ENCODE data around the gene HBP1. TPM values are rescaled to one million over a fixed set of nuclear protein-coding genes. Genes with fewer than 3 reads are reported as not detected.
A peak's percentile ranks its signal among the peaks of the same experiment; 100 is the strongest.

Gene HBP1
- total RNA-seq, 2 experiments from 2014 or later: 19.4 to 19.7 TPM

DNA sequence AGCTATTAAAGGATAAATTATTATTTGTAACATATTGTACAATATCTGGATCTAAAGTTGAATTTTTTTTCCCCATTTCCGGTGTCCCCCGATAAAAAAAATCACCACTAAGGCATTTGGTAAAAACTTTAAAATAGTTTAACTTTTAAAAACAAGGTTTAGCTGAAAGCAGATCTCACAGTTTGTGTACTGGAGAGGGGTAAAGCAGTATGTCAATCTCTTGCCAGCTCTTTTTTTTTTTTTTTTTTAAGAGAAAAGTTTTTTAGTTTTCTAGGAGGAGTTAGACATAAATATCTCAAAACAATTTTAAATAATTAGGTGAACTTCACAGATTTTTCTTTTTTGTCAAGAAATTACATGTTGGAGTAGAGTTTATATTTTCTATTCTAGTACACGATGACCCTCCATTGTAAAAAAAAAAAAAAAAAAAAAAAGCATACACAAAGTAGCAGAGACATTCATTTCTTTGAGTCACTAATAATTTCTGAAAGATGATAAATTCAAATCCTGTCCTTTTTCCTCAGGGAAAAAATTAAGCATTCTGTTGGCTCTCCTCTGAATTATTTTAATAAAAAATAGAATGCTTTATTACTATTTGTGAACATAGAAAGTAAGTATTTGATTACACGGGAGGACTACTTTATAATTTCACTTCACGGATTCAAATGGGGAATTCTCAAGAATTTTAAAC is 1.9 kb upstream of the HBP1 start:
- peak overlapping the region; percentile 99 for H3K27ac Mint-ChIP-seq
- H3K9me3 Mint-ChIP-seq: no peaks in the 10 kb centered on the region
- peaks cover 4% of the 10 kb centered on the region for H3K27me3 Mint-ChIP-seq
- H3K4me3 Mint-ChIP-seq: peak overlapping the region; percentile 99
- DNase-seq: no peak
- H3K4me1 Mint-ChIP-seq: peaks cover 15% of the 10 kb centered on the region
- H3K36me3 Mint-ChIP-seq: peaks cover 11% of the 10 kb centered on the region

DNA sequence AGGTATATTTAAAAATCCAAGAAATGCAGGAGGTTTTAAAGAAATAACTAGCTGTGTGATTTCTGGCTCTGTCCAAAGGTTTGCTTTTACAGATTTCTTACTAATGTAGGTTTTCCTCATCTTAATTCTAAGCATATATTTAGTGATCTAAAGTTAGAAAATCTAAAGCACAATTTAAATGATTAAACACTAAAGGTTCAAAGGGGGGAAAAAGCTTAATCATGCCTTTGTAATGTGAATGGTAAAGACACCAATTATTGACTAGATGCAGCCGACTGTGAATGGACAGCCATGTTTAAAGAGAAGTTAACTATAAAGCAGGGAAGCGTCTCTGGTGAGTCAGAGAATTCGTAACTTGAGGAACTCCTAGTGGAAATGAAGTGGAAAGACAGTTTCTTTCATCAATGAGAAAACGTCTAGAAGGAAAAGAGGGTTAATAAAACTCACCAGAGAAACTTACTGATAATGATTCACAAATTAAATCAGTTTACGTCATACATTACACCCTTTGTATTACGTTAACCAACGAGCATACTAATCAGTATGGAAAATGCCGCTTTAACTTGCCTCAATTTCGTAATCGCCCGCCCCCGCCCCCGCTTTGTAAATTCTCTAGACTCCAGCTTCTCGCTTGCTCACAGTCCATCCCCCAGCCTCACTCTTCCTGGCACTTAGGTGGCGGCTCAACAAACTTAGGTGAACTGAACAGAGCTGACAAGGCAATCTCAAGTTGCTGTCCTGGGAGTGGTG is 1.1 kb upstream of the HBP1 start:
- H3K4me3 Mint-ChIP-seq: peak overlapping the region; percentile 99
- H3K27ac Mint-ChIP-seq: peak overlapping the region; percentile 99
- no peak for DNase-seq
- H3K9me3 Mint-ChIP-seq: no peaks in the 10 kb centered on the region
- H3K27me3 Mint-ChIP-seq: peaks cover 4% of the 10 kb centered on the region
- peaks cover 11% of the 10 kb centered on the region for H3K36me3 Mint-ChIP-seq
- H3K4me1 Mint-ChIP-seq: peaks cover 17% of the 10 kb centered on the region

DNA sequence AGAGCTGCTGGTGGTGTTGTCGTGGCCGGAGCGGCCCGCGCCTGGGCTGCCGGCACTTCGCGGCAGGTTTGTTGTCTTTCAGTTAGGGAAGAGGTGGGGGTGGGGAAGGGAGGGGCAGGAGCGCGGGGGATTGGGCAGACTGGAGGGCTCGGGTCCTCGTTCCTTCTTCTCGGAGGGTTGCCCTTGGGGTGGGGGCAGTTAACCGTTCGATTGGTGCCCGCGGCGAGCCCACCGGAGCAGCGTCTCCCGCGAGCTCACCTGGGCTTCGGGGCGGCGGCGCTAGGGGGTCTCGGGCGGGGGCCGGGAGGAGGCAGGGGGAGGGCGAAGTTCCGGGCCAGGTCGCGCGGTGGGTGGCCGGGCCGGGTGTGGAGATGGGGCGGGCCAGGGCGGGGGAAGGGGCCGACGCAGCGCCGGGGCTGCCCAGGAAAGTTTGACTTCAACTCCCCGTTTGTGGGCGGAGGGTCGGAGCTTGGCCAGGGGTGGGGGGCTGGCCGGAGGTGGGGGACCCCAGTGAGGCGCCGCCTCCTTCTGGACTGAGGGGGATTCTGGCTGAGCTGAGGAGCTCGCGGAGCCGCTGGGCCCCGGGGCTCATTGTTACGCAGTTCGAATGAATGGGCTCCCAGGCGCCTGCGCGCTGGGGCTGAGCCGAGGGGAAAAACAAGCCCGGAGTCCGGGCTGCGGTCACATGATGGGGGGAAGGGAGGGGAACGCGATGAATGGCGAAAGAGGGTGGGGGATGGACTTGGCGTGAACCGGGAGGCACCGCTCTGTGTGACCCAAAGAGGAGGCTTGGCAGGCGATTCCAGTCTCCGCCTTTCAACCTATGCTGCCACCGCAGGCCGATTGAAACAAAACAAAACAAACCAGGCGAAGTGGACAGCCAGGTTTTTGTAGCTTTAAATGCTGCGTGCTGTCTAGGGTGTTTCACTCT is 582 bp downstream of the HBP1 start:
- Mint-ChIP-seq H3K27ac (peak overlapping the region; percentile 99), H3K4me1 (peaks cover 32% of the 10 kb centered on the region), H3K9me3 (no peaks in the 10 kb centered on the region), H3K4me3 (peak overlapping the region; percentile 99), H3K36me3 (peaks cover 14% of the 10 kb centered on the region), H3K27me3 (peaks cover 4% of the 10 kb centered on the region)
- DNase-seq: peak; percentile 90

GRCh38 chr7:107170051-107170915 is 1.5 kb downstream of the HBP1 start:
- Mint-ChIP-seq H3K27ac (peak overlapping the region; percentile 99), H3K27me3 (peaks cover 4% of the 10 kb centered on the region), H3K9me3 (no peaks in the 10 kb centered on the region), H3K4me1 (peaks cover 40% of the 10 kb centered on the region), H3K36me3 (peaks cover 14% of the 10 kb centered on the region), H3K4me3 (peak overlapping the region; percentile 99)
- DNase-seq: no peak

GRCh38 chr7:107171496-107171895 is 2.7 kb downstream of the HBP1 start:
- no peak for DNase-seq
- Mint-ChIP-seq H3K4me3 (peak overlapping the region; percentile 59), H3K36me3 (peaks cover 15% of the 10 kb centered on the region), H3K27me3 (peaks cover 4% of the 10 kb centered on the region), H3K27ac (peak overlapping the region; percentile 77), H3K9me3 (no peaks in the 10 kb centered on the region), H3K4me1 (peaks cover 44% of the 10 kb centered on the region)

DNA sequence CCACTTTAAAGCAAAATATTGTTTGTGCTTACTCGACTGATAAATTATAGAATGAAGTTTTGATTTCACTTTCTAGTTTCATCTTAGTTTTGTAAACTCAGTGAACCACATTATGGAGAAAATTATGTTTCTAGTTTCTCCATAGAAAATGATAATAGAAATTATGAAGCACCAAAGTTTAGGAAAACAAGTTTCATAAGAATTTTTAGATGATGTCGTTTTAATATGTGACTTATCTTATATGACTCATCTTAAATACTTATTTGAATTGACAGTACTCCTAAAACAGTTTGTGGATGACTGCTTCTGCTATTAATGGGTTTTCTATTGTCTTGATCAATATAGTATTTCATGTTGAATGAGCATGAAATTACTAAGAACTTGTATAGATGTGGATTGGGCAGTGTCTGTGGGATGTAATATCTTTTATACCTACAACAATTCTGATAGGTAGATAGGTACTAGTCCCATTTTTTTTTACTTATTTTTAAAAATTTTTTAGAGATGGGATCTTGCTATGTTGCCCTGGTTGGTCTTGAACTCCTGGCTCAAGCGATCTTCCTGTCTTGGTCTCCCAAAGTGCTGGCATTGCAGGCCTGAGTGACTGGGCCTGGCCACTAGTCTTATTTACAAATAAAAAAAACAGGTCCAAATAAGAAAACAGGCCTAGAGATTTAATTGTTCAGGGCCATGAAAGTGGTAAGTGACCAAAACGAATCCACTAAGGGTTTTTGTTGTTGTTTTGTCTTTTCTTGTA is 3.7 kb downstream of the HBP1 start:
- peaks cover 49% of the 10 kb centered on the region for H3K4me1 Mint-ChIP-seq
- H3K9me3 Mint-ChIP-seq: no peaks in the 10 kb centered on the region
- peaks cover 4% of the 10 kb centered on the region for H3K27me3 Mint-ChIP-seq
- peak overlapping the region; percentile 82 for H3K27ac Mint-ChIP-seq
- no peak overlapping the region for H3K4me3 Mint-ChIP-seq
- H3K36me3 Mint-ChIP-seq: peaks cover 15% of the 10 kb centered on the region
- no peak for DNase-seq

DNA sequence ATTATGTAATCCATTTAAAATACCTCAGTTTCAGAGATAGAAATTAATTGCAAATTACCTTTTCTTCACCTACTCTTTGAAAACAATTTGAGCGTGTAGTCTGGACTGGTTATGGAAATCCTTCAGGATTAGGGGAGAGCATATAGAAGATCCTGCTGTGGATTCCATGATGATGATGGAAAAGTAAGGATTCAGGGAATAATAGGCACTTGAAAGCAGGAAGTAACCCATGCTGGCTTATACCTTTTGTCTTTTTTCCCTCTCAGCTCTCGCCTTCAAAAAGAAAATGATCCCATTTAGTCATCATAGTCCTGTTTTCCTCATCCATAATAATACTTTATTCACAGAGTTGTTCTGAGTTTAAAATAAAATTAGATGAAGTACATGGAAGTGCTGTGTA is 4.4 kb downstream of the HBP1 start:
- Mint-ChIP-seq H3K9me3 (no peaks in the 10 kb centered on the region), H3K4me1 (peaks cover 54% of the 10 kb centered on the region)

DNA sequence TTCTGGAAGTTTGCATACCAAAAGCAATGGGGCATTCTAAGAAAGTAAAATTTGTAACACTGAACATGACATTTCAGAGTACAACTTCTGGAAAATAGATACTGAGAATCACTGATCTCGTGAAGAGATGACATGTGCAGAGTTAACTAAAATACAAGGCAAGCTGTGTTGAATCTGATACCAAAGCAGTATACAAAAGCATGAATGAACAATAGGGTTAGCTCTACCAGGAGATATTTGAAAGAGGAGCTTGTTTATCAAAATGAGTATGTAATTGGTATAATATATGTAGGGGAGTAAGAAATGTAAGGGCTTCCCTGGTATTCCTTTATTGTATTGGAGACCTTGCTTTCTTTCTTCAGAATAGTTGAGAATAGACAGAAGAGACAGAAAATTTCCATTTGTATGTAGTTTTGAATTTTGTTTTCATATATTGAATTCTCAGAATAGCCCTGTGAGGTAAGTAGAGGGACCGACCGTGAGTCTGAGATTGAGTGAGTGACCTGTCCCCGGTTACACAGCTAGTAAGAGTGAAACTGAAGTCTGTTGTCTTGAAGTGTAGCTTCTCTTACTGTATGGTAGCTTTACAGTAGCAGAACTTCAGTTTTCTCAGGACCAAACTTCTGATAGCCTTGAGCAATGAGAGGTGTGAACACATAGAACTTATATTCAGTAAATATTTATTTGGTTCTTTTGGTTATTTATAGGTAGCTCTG is 5.0 kb downstream of the HBP1 start:
- Mint-ChIP-seq H3K9me3 (no peaks in the 10 kb centered on the region), H3K27me3 (peaks cover 2% of the 10 kb centered on the region), H3K36me3 (peaks cover 15% of the 10 kb centered on the region), H3K27ac (peak overlapping the region; percentile 82), H3K4me3 (peak overlapping the region; percentile 52), H3K4me1 (peaks cover 56% of the 10 kb centered on the region)
- no peak for DNase-seq

More for the DNA sequence above, 4.4 kb downstream of the HBP1 start:
- Mint-ChIP-seq H3K4me3 (peak overlapping the region; percentile 52), H3K27me3 (peaks cover 4% of the 10 kb centered on the region), H3K36me3 (peaks cover 15% of the 10 kb centered on the region), H3K27ac (peak overlapping the region; percentile 82)
- no peak for DNase-seq

DNA sequence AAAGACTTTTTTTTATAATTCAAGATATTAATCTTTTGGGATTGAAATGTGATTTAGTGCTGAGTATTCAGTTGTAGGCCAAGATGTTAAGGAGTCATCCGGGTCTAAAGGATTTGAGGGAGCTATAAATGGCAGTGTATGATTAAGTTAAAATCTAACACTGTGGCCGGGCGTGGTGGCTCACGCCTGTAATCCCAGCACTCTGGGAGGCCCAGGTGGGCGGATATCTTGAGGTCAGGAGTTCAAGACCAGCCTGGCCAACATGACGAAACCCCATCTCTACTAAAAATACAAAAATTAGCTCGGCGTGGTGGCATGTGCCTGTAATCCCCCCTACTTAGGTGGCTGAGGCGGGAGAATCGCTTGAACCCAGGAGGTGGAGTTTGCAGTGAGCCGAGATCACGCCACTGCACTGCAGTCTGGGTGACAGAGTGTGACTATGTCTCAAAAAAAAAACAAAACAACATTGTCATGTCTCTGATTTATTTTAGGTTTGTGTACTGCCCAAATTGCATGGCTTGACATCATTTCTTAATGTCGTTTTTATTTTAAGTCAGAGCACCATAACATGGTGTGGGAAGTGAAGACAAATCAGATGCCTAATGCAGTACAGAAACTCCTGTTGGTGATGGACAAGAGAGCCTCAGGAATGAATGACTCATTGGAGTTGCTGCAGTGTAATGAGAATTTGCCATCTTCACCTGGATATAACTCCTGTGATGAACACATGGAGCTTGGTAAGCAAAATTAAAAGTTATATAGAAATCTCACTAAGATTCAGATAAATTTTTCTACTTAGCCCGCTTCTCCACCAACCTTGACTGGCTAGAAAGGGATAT is 10.7 kb downstream of the HBP1 start:
- Mint-ChIP-seq H3K4me1 (peaks cover 56% of the 10 kb centered on the region), H3K27me3 (no peaks in the 10 kb centered on the region), H3K4me3 (peak overlapping the region; percentile 58), H3K36me3 (peaks cover 17% of the 10 kb centered on the region), H3K9me3 (no peaks in the 10 kb centered on the region), H3K27ac (peak overlapping the region; percentile 97)
- no peak for DNase-seq

GRCh38 chr7:107180378-107180777 is 11.6 kb downstream of the HBP1 start:
- no peaks in the 10 kb centered on the region for H3K9me3 Mint-ChIP-seq
- peak overlapping the region; percentile 97 for H3K27ac Mint-ChIP-seq
- peak; percentile 83 for DNase-seq
- H3K4me3 Mint-ChIP-seq: peak overlapping the region; percentile 58
- peaks cover 17% of the 10 kb centered on the region for H3K36me3 Mint-ChIP-seq
- no peaks in the 10 kb centered on the region for H3K27me3 Mint-ChIP-seq
- peaks cover 53% of the 10 kb centered on the region for H3K4me1 Mint-ChIP-seq

- Mint-ChIP-seq H3K9me3 (no peaks in the 10 kb centered on the region), H3K4me3 (peak overlapping the region; percentile 58), H3K27me3 (no peaks in the 10 kb centered on the region), H3K36me3 (peaks cover 18% of the 10 kb centered on the region), H3K4me1 (peaks cover 50% of the 10 kb centered on the region), H3K27ac (peak overlapping the region; percentile 97)
- no peak for DNase-seq
Observed at GRCh38 chr7:107181172-107181571, 12.4 kb downstream of the HBP1 start.

DNA sequence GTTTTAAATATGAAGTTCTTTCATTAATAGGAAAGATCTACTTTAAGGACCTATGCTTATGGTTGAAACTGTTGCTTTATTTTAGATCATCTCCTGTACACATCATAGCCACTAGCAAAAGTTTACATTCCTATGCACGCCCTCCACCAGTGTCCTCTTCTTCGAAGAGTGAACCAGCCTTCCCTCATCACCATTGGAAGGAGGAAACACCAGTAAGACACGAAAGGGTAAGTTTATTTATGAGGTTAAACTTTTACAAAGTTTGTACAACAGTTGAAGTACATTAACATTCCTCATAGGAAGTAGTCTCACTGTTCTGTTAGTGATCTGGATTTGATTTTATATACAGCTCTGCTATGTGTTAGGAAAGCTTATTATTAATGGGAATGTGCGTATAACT is 16.9 kb downstream of the HBP1 start:
- Mint-ChIP-seq H3K9me3 (no peaks in the 10 kb centered on the region), H3K4me1 (peaks cover 25% of the 10 kb centered on the region), H3K27me3 (no peaks in the 10 kb centered on the region)

More for the DNA sequence above, 16.9 kb downstream of the HBP1 start:
- no peak overlapping the region for H3K4me3 Mint-ChIP-seq
- DNase-seq: no peak
- peaks cover 17% of the 10 kb centered on the region for H3K36me3 Mint-ChIP-seq
- H3K27ac Mint-ChIP-seq: no peak overlapping the region

Measured in activated naive CD8-positive, alpha-beta T cell treated with anti-CD3 and anti-CD28 coated beads for 36 hours (primary cell).